Astrocyte of the spinal cord (primary cell): Measurements from ENCODE around the gene SLC5A10.

Experiments used
- DNase-seq: peaks from one replicate; pipeline ENCODE4 v3.0.0; 2011; ENCODE audit warnings: low read depth, low spot score
- H3K4me3 ChIP-seq: 2 replicates; pipeline ENCODE4 v1.5.1; 2011; ENCODE audit warnings: low read depth, mild to moderate bottlenecking, low read length, moderate library complexity
- in situ Hi-C: cut with HindIII; loops from 2 replicates; pipeline ENCODE4 v1.10.0; 2017; ENCODE audit warnings: low sequenced_read_pairs
- TF ChIP-seq, protein P1 (sequence below): IDR thresholded peaks from 2 replicates; pipeline ENCODE4 v1.5.1; 2012; ENCODE audit warnings: low read depth, mild to moderate bottlenecking, low read length, inconsistent platforms

Gene SLC5A10

DNA sequence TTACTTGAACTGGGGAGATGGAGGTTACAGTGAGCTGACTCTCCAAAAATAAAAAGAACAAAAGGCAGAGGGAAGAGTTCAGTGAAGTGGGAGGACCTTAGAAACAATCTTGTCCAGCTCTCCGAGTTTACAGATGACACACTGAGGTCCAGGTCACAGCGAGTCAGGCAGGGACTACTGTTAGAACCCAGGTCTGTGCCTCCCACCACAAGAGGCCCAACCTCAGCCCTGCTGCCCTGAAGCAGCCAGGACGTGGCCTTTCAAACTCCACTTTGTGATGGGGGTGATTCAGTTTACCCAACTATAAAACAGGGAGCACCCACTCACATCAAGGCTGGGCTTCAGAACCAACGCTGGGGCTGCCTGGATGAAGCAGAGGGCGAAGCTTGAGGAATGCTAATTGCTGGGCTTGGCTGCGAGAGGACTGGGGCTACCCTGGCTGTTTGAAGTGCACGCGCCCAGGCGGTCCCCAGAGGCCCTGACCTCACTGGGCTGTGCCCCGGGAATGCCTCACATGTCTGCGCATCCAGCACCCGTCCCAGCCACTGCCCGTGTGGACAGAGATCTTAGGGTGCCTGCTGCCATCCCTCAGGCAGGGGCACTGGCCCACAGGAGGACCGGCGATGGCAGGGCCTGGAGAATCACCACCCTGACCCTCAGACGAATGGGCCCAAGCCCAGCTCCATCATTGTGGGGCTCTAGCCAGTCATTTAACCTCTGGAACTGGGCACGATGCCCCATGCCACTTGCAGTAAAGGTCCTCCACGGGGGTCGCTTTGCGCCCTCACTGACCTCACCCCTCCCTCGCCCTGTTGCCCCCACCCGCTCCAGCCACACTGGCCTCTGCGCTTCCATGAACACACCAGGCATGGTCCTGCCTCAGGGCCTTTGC is 11.4 kb downstream of the SLC5A10 start:
- TF ChIP-seq, protein P1, sequence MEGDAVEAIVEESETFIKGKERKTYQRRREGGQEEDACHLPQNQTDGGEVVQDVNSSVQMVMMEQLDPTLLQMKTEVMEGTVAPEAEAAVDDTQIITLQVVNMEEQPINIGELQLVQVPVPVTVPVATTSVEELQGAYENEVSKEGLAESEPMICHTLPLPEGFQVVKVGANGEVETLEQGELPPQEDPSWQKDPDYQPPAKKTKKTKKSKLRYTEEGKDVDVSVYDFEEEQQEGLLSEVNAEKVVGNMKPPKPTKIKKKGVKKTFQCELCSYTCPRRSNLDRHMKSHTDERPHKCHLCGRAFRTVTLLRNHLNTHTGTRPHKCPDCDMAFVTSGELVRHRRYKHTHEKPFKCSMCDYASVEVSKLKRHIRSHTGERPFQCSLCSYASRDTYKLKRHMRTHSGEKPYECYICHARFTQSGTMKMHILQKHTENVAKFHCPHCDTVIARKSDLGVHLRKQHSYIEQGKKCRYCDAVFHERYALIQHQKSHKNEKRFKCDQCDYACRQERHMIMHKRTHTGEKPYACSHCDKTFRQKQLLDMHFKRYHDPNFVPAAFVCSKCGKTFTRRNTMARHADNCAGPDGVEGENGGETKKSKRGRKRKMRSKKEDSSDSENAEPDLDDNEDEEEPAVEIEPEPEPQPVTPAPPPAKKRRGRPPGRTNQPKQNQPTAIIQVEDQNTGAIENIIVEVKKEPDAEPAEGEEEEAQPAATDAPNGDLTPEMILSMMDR = no peak
- H3K4me3 ChIP-seq = no peak overlapping the region
- DNase-seq = no peak
- in situ Hi-C loops = no loop called here

DNA sequence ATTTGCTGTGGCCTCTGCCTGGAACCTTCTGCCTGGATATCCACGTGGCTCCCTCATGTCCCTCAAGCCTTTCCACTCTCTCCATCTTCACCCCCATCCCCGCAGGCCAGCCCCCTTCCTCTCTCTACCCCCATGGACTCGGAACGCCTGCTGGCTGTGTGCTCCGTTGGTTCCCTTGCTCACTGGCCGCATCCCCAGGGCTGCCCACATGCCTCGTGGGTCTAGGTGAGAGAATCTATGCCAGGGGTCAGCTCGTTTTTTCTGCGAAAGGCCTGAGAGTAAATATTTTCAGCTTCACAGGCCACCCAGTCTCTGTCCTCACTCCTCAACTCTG is 12.0 kb downstream of the SLC5A10 start:
- in situ Hi-C loops = no loop called here
- no peak overlapping the region for H3K4me3 ChIP-seq
- DNase-seq = no peak

DNA sequence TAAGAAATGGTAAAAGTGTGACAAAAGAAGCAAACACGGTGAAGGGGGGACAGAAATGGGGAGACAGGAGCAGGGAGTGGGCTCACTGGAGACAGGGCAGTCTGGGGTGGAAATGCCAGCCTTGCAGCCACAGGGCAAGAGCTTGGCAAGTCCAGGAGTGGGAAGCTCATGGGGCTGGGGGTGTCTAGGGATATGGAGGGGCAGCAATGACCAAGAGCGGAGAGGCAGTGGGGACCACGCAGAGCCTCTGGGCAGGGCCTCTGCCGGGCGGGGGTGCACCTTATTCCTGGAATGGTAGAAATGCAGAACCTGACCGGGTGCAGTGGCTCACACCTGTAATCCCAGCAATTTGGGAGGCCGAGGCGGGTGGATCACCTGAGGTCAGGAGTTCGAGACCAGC is 12.6 kb downstream of the SLC5A10 start:
- H3K4me3 ChIP-seq = no peak overlapping the region
- no peak for DNase-seq
- in situ Hi-C loops = no loop called here
- TF ChIP-seq, protein P1 = no peak

More for the DNA sequence above, 12.0 kb downstream of the SLC5A10 start:
- TF ChIP-seq, protein P1 = no peak

DNA sequence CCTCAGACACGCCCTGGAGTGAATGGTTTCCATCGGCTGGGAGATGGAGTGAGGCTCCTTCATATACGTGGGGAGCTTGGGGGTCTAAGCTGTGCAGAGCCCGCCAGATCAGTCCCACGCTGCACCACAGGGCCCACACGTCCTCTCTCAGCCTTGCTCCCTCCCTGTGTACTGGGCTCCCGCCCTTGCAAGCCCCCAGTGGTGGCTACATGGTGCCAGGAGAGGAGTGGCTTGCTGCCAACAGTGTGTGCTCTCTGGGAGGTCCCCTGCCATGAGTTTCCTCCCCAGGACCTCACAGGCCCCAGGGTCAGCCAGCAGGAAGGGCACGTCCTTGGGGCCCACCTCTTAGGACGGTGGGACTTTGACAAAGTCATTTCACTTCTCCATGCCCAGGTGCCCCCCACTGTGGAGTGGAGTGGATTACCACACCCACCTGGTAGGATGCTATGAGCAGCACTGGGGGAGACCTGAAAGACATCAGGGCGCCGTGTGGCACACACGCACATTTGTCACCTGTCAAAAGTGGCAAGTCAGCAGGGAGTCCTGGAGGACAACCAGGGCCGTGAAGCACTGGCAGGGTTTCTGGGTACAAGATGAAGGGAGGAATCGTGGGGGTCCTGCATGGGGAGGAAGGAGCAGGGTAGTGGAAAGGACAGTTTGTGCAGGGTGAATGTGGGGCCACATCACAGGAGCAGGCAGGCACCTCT is 13.7 kb downstream of the SLC5A10 start:
- TF ChIP-seq, protein P1 = no peak
- in situ Hi-C loops = no loop called here
- DNase-seq = no peak
- no peak overlapping the region for H3K4me3 ChIP-seq

DNA sequence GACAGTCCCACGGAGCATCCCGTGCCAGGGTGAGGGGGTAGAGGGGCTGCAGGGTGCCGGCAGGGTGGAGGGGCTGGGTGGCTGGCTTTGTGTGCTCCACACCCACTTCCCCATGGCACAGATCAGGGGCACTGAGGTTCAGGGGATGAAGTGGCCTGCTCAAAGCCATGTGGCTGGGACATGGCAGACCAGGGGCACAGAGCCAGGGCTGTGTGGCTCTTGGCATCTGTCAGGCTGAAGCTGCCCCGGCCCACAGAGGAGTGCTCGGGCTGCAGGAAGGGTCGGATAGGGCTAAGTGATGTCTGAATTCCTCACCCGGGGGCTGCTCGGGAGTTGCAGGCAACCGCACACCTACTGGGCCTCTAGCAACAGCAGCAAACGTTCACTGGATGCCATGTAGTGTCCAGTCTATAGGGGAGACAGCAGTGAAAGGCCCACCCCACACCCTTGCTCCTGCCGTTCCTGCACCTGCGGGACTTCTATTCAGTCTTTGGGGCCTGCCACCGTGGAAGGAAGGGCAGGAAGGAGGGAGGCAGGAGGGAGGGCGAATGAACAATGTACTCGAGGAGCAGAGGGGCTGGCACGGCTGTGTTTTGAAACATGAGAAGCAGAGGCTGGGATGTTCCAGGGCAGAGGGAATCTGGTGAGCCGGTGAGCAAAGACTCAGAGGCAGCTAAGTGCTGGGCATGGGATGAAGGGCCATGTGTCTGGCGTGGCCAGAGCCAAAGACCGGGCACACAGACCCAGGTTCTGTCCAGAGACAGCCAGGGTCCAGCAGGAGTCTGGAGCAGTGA is 15.1 kb downstream of the SLC5A10 start:
- TF ChIP-seq, protein P1 = no peak
- peak; percentile 44 for DNase-seq
- no peak overlapping the region for H3K4me3 ChIP-seq
- in situ Hi-C loops = no loop called here

DNA sequence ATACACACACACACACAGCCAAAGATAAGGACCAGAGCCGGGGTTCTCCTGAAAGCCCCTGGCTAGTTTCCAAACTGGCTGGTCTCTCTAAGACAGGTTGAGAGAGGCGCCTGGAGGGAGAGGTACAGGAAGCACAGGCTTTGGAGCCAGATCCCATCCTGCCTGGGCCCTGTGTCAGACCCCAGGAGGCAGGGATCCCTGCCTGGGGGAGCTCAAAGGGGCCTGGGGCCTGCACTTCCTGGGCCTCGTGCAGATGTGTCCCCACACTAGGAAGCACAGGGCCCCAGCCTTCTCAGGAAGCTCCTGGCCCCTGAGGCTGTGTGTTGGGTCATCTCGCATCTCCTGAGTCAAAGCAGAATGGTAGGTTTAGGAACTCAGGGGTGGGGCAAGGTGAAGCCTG is 16.0 kb downstream of the SLC5A10 start:
- in situ Hi-C loops = no loop called here
- no peak overlapping the region for H3K4me3 ChIP-seq
- DNase-seq = no peak
- TF ChIP-seq, protein P1 = no peak
